Neutrophil (primary cell): ENCODE data around the gene TMEM91.
"Not testable (repeated sequence)": the region's sequence is repeated elsewhere in the genome, so short reads cannot be mapped to it uniquely, and the experiment has no call there.

Experiments
- H3K27ac ChIP-seq: fragments of 200-600 bp; sonication (generic); 2 replicates; pipeline ENCODE4 v1.5.1; 2016; ENCODE audit warnings: mild to moderate bottlenecking, moderate library complexity
- H3K27me3 ChIP-seq: fragments of 200-600 bp; sonication (generic); 2 replicates; pipeline ENCODE4 v1.6.0; 2016; ENCODE audit warnings: mild to moderate bottlenecking
- H3K36me3 ChIP-seq: fragments of 200-600 bp; sonication (generic); 2 replicates; pipeline ENCODE4 v1.5.1; 2017
- H3K4me1 ChIP-seq, 2 experiments: fragments of 200-600 bp in 1 of 2; sonication (generic) in 1 of 2; 1 replicate in 1 of 2; 2 replicates in 1 of 2; pipeline versions ENCODE4 v1.5.1 to v1.6.1; 2013 to 2016; ENCODE audit warnings: low read depth in 1 of 2, low read length in 1 of 2, mild to moderate bottlenecking in 1 of 2, moderate library complexity in 1 of 2; ENCODE audit not compliant: control insufficient read depth in 1 of 2, insufficient read depth in 1 of 2
- H3K4me3 ChIP-seq, 2 experiments: fragments of 200-600 bp in 1 of 2; sonication (generic) in 1 of 2; 1 replicate in 1 of 2; 2 replicates in 1 of 2; pipeline ENCODE4 v1.5.1; 2013 to 2016; ENCODE audit warnings: low read depth in 1 of 2, low read length in 1 of 2, mild to moderate bottlenecking in 1 of 2, moderate library complexity in 1 of 2
- H3K9me3 ChIP-seq: fragments of 200-600 bp; sonication (generic); 2 replicates; pipeline ENCODE4 v1.5.1; 2016
- CTCF ChIP-seq: fragments of 200-600 bp; sonication (generic); IDR thresholded peaks from 2 replicates; pipeline ENCODE4 v1.5.1; 2016; ENCODE audit warnings: antibody characterized with exemption

The TMEM91 gene

GRCh38 chr19:41403181-41403970, 27.0 kb downstream of the TMEM91 start:
- H3K36me3 ChIP-seq, result no peaks in the 10 kb centered on the region
- no peak overlapping the region for H3K27ac ChIP-seq
- H3K4me1 ChIP-seq, result peaks cover 34 to 38% of the 10 kb centered on the region in 2 experiments
- H3K27me3 ChIP-seq, result no peaks in the 10 kb centered on the region
- H3K4me3 ChIP-seq, result no peak overlapping the region
- TF ChIP-seq CTCF, result no peak
- no peaks in the 10 kb centered on the region for H3K9me3 ChIP-seq

GRCh38 chr19:41405776-41406175, 29.4 kb downstream of the TMEM91 start:
- Histone ChIP-seq H3K27me3 (no peaks in the 10 kb centered on the region), H3K27ac (peak overlapping the region; percentile 94), H3K4me1 (peaks cover 52 to 53% of the 10 kb centered on the region in 2 experiments), H3K4me3 (no peak overlapping the region), H3K9me3 (no peaks in the 10 kb centered on the region), H3K36me3 (no peaks in the 10 kb centered on the region)
- no peak for TF ChIP-seq CTCF

- Histone ChIP-seq H3K9me3 (no peaks in the 10 kb centered on the region), H3K4me1 (peaks cover 66 to 67% of the 10 kb centered on the region in 2 experiments), H3K36me3 (no peaks in the 10 kb centered on the region), H3K27ac (peak overlapping the region; percentile 94), H3K4me3 (peak overlapping the region in 1 of 2 experiments; percentile 21), H3K27me3 (no peaks in the 10 kb centered on the region)
- TF ChIP-seq CTCF, result peak; percentile 30
Observed at GRCh38 chr19:41407271-41407670, 30.9 kb downstream of the TMEM91 start.

- Histone ChIP-seq H3K36me3 (no peaks in the 10 kb centered on the region), H3K27me3 (no peaks in the 10 kb centered on the region), H3K4me3 (no peak overlapping the region), H3K27ac (peak overlapping the region; percentile 94), H3K4me1 (peaks cover 75 to 76% of the 10 kb centered on the region in 2 experiments), H3K9me3 (no peaks in the 10 kb centered on the region)
- no peak for TF ChIP-seq CTCF
Observed at GRCh38 chr19:41408256-41408655, 31.9 kb downstream of the TMEM91 start.

- H3K4me3 ChIP-seq, result peak overlapping the region in 1 of 2 experiments; percentile 13
- not testable (repeated sequence) for H3K27me3 ChIP-seq, H3K9me3 ChIP-seq, H3K36me3 ChIP-seq
- peak overlapping the region; percentile 94 for H3K27ac ChIP-seq
- H3K4me1 ChIP-seq, result peaks cover 80 to 82% of the 10 kb centered on the region in 2 experiments
Observed at GRCh38 chr19:41408846-41409245, 32.5 kb downstream of the TMEM91 start.

GRCh38 chr19:41409288-41409687, 33.0 kb downstream of the TMEM91 start:
- Histone ChIP-seq H3K4me1 (peaks cover 85 to 87% of the 10 kb centered on the region in 2 experiments), H3K27ac (peak overlapping the region; percentile 94)

More at GRCh38 chr19:41409288-41409687, 33.0 kb downstream of the TMEM91 start:
- Histone ChIP-seq H3K9me3 (no peaks in the 10 kb centered on the region), H3K27me3 (no peaks in the 10 kb centered on the region), H3K4me3 (peak overlapping the region in 1 of 2 experiments; percentile 13), H3K36me3 (no peaks in the 10 kb centered on the region)
- TF ChIP-seq CTCF, result no peak
